Caco-2 (cell line): ENCODE results near the gene BCL2L14. TPM values are rescaled to one million over a fixed set of nuclear protein-coding genes. Genes with fewer than 3 reads are reported as not detected.

Source experiments
- BruUV-seq: library from RNA; stranded (reverse); fragments of 400-500 nt; replicated peaks from 2 replicates; lab custom pipeline; 2021; lab: Mats Ljungman, UMichigan
- CTCF ChIA-PET: fragments of 300-600 bp; sonication (Branson Sonifier 250); formaldehyde crosslinking; loops from one replicate; lab custom pipeline; 2022; ENCODE audit warnings: antibody characterized with exemption; lab: Charles Lee
- POLR2A ChIA-PET: fragments of 300-600 bp; sonication (Branson Sonifier 250); formaldehyde crosslinking; loops from one replicate; lab custom pipeline; 2022; ENCODE audit warnings: antibody characterized with exemption; lab: Charles Lee
- DNase-seq, 2 experiments: peaks; one replicate each; pipeline versions ENCODE4 v3.0.0 to v3.0.0-alpha.2; 2020 to 2022
- H3K27me3 ChIP-seq: replicated peaks from 2 replicates; pipeline ENCODE4 v1.6.0; 2011; ENCODE audit warnings: low read length; ENCODE audit not compliant: control insufficient read depth, insufficient read depth
- H3K36me3 ChIP-seq: 2 replicates; pipeline ENCODE4 v1.5.1; 2011; ENCODE audit warnings: low read length; ENCODE audit not compliant: control insufficient read depth, insufficient read depth
- H3K4me1 ChIP-seq: fragments of 250-450 bp; sonication (Bioruptor Pico); 2 replicates; pipeline ENCODE4 v1.5.1; 2020; ENCODE audit warnings: mild to moderate bottlenecking
- H3K4me3 ChIP-seq: 2 replicates; pipeline ENCODE4 v1.5.1; 2011; ENCODE audit warnings: low read depth, mild to moderate bottlenecking, control low read depth, low read length
- H3K9me3 ChIP-seq: fragments of 250-450 bp; sonication (Bioruptor Pico); 2 replicates; pipeline ENCODE4 v1.5.1; 2020; ENCODE audit warnings: mild to moderate bottlenecking, moderate library complexity
- H3K27ac Mint-ChIP-seq: one replicate; pipeline ENCODE4 v1.8.0; 2022; ENCODE audit warnings: mixed read lengths; ENCODE audit not compliant: unreplicated experiment
- H3K27me3 Mint-ChIP-seq: one replicate; pipeline ENCODE4 v1.8.0; 2022; ENCODE audit warnings: mixed read lengths; ENCODE audit not compliant: insufficient read depth, unreplicated experiment
- H3K36me3 Mint-ChIP-seq: one replicate; pipeline ENCODE4 v1.8.0; 2022; ENCODE audit warnings: mild to moderate bottlenecking, mixed read lengths; ENCODE audit not compliant: insufficient read depth, unreplicated experiment
- H3K4me1 Mint-ChIP-seq: one replicate; pipeline ENCODE4 v1.8.0; 2022; ENCODE audit warnings: low read depth, mixed read lengths; ENCODE audit not compliant: unreplicated experiment
- H3K4me3 Mint-ChIP-seq: one replicate; pipeline ENCODE4 v1.8.0; 2022; ENCODE audit warnings: mild to moderate bottlenecking, moderate library complexity, mixed read lengths; ENCODE audit not compliant: unreplicated experiment
- H3K9me3 Mint-ChIP-seq: one replicate; pipeline ENCODE4 v1.8.0; 2022; ENCODE audit warnings: mixed read lengths; ENCODE audit not compliant: unreplicated experiment
- intact Hi-C: fragments of 100-400 bp; cut with micrococcal nuclease; formaldehyde crosslinking; loops from one replicate; pipeline ENCODE4 v1.10.0; 2022; ENCODE audit not compliant: unreplicated experiment
- total RNA-seq: library from RNA; stranded (reverse); gene quantifications from 2 replicates; pipeline ENCODE4 v1.2.3, GENCODE V29; 2022
- TF ChIP-seq, protein P1 (sequence below), 2 experiments: fragments of 200-600 bp in 1 of 2; IDR thresholded peaks; 1 replicate in 1 of 2; 2 replicates in 1 of 2; pipeline versions ENCODE4 v1.5.1 to v1.8.0; 2011 to 2022; ENCODE audit warnings: antibody characterized with exemption in 1 of 2, control low read depth in 1 of 2, inconsistent platforms in 1 of 2, low read depth in 1 of 2, low read length in 1 of 2, mild to moderate bottlenecking in 1 of 2, moderate library complexity in 1 of 2; ENCODE audit not compliant: insufficient read depth in 1 of 2, severe bottlenecking in 1 of 2, unreplicated experiment in 1 of 2

The BCL2L14 gene
- total RNA-seq, 1 experiment from 2014 or later, result 5.9 TPM

DNA sequence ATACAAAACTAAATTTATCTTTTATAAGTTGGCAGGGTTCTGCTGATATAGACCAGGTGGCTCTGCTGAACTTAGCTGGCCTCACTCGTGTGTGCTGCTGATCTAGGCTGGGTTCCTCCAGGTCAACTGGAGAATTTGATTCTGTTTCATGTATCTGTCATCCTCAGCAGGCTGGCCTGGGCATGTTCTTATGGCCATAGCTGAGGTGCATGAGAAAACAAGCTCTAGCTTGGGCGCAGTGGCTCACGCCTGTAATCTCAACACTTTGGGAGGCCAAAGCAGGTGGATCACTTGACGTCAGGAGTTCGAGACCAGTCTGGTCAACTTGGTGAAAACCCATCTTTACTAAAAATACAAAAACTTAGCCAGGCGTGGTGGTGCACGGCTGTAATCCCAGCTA lies 24.3 kb upstream of the BCL2L14 start:
- intact Hi-C loops, result no loop called here
- H3K4me3 Mint-ChIP-seq, result no peak overlapping the region
- DNase-seq, result no peak
- H3K4me1 Mint-ChIP-seq, result no peaks in the 10 kb centered on the region
- no peaks in the 10 kb centered on the region for H3K27me3 Mint-ChIP-seq
- no TSS peak for BruUV-seq
- no peaks in the 10 kb centered on the region for H3K9me3 ChIP-seq
- no peak overlapping the region for H3K27ac Mint-ChIP-seq
- CTCF ChIA-PET, result no interaction called here
- no peaks in the 10 kb centered on the region for H3K36me3 ChIP-seq
- H3K4me1 ChIP-seq, result no peaks in the 10 kb centered on the region
- no peaks in the 10 kb centered on the region for H3K36me3 Mint-ChIP-seq
- POLR2A ChIA-PET, result no interaction called here
- no peaks in the 10 kb centered on the region; the same call in 1 of the 2 replicates for H3K27me3 ChIP-seq
- TF ChIP-seq, protein P1, sequence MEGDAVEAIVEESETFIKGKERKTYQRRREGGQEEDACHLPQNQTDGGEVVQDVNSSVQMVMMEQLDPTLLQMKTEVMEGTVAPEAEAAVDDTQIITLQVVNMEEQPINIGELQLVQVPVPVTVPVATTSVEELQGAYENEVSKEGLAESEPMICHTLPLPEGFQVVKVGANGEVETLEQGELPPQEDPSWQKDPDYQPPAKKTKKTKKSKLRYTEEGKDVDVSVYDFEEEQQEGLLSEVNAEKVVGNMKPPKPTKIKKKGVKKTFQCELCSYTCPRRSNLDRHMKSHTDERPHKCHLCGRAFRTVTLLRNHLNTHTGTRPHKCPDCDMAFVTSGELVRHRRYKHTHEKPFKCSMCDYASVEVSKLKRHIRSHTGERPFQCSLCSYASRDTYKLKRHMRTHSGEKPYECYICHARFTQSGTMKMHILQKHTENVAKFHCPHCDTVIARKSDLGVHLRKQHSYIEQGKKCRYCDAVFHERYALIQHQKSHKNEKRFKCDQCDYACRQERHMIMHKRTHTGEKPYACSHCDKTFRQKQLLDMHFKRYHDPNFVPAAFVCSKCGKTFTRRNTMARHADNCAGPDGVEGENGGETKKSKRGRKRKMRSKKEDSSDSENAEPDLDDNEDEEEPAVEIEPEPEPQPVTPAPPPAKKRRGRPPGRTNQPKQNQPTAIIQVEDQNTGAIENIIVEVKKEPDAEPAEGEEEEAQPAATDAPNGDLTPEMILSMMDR (IDR thresholded peaks at IDR 0.05; ENCODE audit: insufficient read depth in 1 of 2, low read depth in 1 of 2, low read length in 1 of 2, severe bottlenecking in 1 of 2, unreplicated experiment in 1 of 2), result no peak
- no peaks in the 10 kb centered on the region for H3K9me3 Mint-ChIP-seq
- no peak overlapping the region for H3K4me3 ChIP-seq

DNA sequence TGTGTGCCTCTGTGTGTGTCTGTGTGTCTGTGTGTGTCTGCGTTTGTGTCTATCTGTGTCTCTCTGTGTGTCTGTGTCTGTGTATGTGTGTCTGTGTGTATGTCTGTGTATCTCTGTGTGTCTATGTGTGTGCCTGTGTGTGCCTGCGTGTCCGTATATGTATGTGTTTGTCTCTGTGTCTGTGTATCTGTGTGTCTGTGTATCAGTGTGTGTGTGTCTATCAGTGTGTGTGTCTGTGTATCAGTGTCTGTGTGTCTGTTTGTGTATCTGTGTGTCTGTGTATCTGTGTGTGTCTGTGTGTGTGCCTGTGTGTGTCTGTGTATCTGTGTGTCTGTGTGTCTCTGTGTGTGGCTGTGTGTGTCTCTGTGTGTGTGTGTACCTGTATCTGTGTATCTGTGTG lies 23.1 kb upstream of the BCL2L14 start:
- no peaks in the 10 kb centered on the region for H3K36me3 Mint-ChIP-seq
- ChIA-PET POLR2A (no interaction called here), CTCF (no interaction called here)
- H3K9me3 ChIP-seq, result no peaks in the 10 kb centered on the region
- no peaks in the 10 kb centered on the region for H3K4me1 ChIP-seq
- H3K27me3 Mint-ChIP-seq, result no peaks in the 10 kb centered on the region
- H3K9me3 Mint-ChIP-seq, result no peaks in the 10 kb centered on the region
- H3K4me1 Mint-ChIP-seq, result no peaks in the 10 kb centered on the region
- H3K4me3 Mint-ChIP-seq, result no peak overlapping the region
- H3K27ac Mint-ChIP-seq, result no peak overlapping the region
- BruUV-seq, result no TSS peak
- intact Hi-C loops, result no loop called here
- no peak overlapping the region for H3K4me3 ChIP-seq
- DNase-seq, result no peak
- no peaks in the 10 kb centered on the region for H3K36me3 ChIP-seq
- TF ChIP-seq, protein P1 (IDR thresholded peaks at IDR 0.05; ENCODE audit: insufficient read depth in 1 of 2, low read depth in 1 of 2, low read length in 1 of 2, severe bottlenecking in 1 of 2, unreplicated experiment in 1 of 2), result no peak
- H3K27me3 ChIP-seq, result no peaks in the 10 kb centered on the region; the same call in 1 of the 2 replicates

DNA sequence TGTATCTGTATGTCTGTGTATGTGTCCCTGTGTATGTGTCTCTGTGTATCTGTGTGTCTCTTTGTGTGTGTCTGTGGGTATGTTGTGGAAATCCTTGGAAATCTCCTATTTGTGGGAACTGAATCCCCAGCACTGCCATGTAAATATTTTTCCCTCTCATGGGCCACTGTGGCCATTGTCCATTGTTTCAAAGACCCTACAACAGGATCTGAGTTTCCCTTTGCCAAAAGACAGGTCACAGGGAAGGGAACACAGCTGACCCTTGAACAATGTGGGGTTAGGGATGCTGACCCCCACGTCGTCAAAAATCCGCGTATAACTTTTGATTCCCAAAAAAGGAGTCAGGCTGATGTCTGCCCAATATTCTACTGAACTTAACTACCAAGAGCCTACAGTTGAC lies 22.5 kb upstream of the BCL2L14 start:
- CTCF ChIA-PET, result no interaction called here
- H3K36me3 Mint-ChIP-seq, result no peaks in the 10 kb centered on the region
- no peaks in the 10 kb centered on the region; the same call in 1 of the 2 replicates for H3K27me3 ChIP-seq
- H3K4me1 ChIP-seq, result no peaks in the 10 kb centered on the region
- H3K4me3 Mint-ChIP-seq, result no peak overlapping the region
- H3K9me3 Mint-ChIP-seq, result no peaks in the 10 kb centered on the region
- H3K36me3 ChIP-seq, result no peaks in the 10 kb centered on the region
- H3K27me3 Mint-ChIP-seq, result no peaks in the 10 kb centered on the region
- H3K4me1 Mint-ChIP-seq, result no peaks in the 10 kb centered on the region
- POLR2A ChIA-PET, result interaction anchor here (0.5 kb wide), 1 partner anchor 361 kb away, joined by 5 read pairs; no protein-coding TSS in a partner anchor
- no peak for DNase-seq
- BruUV-seq, result no TSS peak
- no peak overlapping the region for H3K27ac Mint-ChIP-seq
- intact Hi-C loops, result no loop called here
- no peak overlapping the region for H3K4me3 ChIP-seq
- H3K9me3 ChIP-seq, result no peaks in the 10 kb centered on the region
- TF ChIP-seq, protein P1 (IDR thresholded peaks at IDR 0.05; ENCODE audit: insufficient read depth in 1 of 2, low read depth in 1 of 2, low read length in 1 of 2, severe bottlenecking in 1 of 2, unreplicated experiment in 1 of 2), result no peak
